SK-N-SH treated with all-trans-retinoic acid at 6 μM for 48 hours (cell line): ENCODE measurements around the gene SMARCA2.

Experiments
- CSDC2 ChIP-seq: fragments of 250-450 bp; sonication (Bioruptor Pico); IDR thresholded peaks from 2 replicates; pipeline ENCODE4 v1.5.0; 2020; ENCODE audit warnings: mild to moderate bottlenecking, moderate library complexity
- ESRRG ChIP-seq: fragments of 250-450 bp; sonication (Bioruptor Pico); IDR thresholded peaks from 2 replicates; pipeline ENCODE4 v1.6.1; 2021; ENCODE audit warnings: mild to moderate bottlenecking
- TSHZ2 ChIP-seq: fragments of 250-450 bp; sonication (Bioruptor Pico); IDR thresholded peaks from 2 replicates; pipeline ENCODE4 v1.5.0; 2020; ENCODE audit warnings: mild to moderate bottlenecking, moderate library complexity
- ZFP30 ChIP-seq: fragments of 450-650 bp; formaldehyde crosslinking; IDR thresholded peaks from 2 replicates; pipeline ENCODE4 v1.5.0; 2022; ENCODE audit warnings: mild to moderate bottlenecking, moderate library complexity
- ZNF8 ChIP-seq: fragments of 450-650 bp; formaldehyde crosslinking; IDR thresholded peaks from 2 replicates; pipeline ENCODE4 v1.5.0; 2020; ENCODE audit warnings: mild to moderate bottlenecking, moderate library complexity

DNA sequence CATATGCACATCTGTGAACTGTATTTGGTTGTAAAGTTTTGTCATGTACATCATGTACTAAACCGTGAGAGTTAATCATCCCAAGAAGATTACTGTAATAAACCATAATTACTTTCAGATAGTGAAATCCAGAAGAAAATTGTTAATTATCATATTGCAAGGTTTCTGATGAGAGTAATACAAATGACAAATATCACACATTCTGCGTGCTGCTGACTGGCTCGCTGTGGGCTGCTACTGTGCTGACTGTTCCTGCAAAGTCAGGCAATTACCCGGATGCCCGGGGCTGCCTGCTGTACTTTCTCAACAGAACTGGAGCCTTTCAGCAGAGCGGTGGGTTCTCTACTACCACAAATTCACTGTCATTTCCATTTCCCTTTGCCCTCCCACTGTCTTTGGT, 68.3 kb downstream of the SMARCA2 start:
- TF ChIP-seq CSDC2: no peak
- no peak for TF ChIP-seq ESRRG (CRISPR knock-in tag)
- no peak for TF ChIP-seq ZFP30
- no peak for TF ChIP-seq ZNF8 (CRISPR knock-in tag)
- no peak for TF ChIP-seq TSHZ2 (CRISPR knock-in tag)
